ENCODE results near the gene OLFML2A.
A peak's percentile ranks its signal among the peaks of the same experiment; 100 is the strongest.

- TF ChIP-seq EZH2 (IDR thresholded peaks at IDR 0.05; ENCODE audit: borderline replicate concordance, insufficient read depth, low read length, poor library complexity, severe bottlenecking) (no peak), CTCF (IDR thresholded peaks at IDR 0.05; ENCODE audit: poor library complexity, severe bottlenecking) (peak; percentile 100), EP300 (conservative IDR thresholded peaks at IDR 0.05; ENCODE audit: poor library complexity, severe bottlenecking) (peak; percentile 24)
These were observed 76.0 kb downstream of the OLFML2A start, which contains the start of gene WDR38 for GRCh38 chr9:124852829-124853531.

All from neural cell (in vitro differentiated cells).